Progenitor cell of endocrine pancreas (in vitro differentiated cells): ENCODE results near the gene PIK3R6. TPM values are rescaled to one million over a fixed set of nuclear protein-coding genes. Genes with fewer than 3 reads are reported as not detected.
"Not testable (repeated sequence)": the region's sequence is repeated elsewhere in the genome, so short reads cannot be mapped to it uniquely, and the experiment has no call there.

ENCODE experiments used
- DNase-seq: peaks from one replicate; pipeline ENCODE4 v3.0.0; 2021; ENCODE audit warnings: low spot score; ENCODE audit not compliant: unreplicated experiment
- H3K27ac Mint-ChIP-seq: 2 replicates; pipeline ENCODE4 v1.8.0; 2021; ENCODE audit warnings: mild to moderate bottlenecking, moderate library complexity, mixed read lengths
- H3K27me3 Mint-ChIP-seq: 2 replicates; pipeline ENCODE4 v1.8.0; 2021; ENCODE audit warnings: mixed read lengths
- H3K36me3 Mint-ChIP-seq: 2 replicates; pipeline ENCODE4 v1.8.0; 2022; ENCODE audit warnings: mixed read lengths; ENCODE audit not compliant: insufficient read depth
- H3K4me1 Mint-ChIP-seq: 2 replicates; pipeline ENCODE4 v1.8.0; 2021; ENCODE audit warnings: low read depth, mixed read lengths
- H3K4me3 Mint-ChIP-seq: 2 replicates; pipeline ENCODE4 v1.8.0; 2021; ENCODE audit warnings: low read depth, mild to moderate bottlenecking, moderate library complexity, mixed read lengths
- H3K9me3 Mint-ChIP-seq: 2 replicates; pipeline ENCODE4 v1.8.0; 2021; ENCODE audit warnings: low read depth, mixed read lengths
- total RNA-seq: library from RNA; stranded (reverse); gene quantifications from 2 replicates; pipeline ENCODE4 v1.2.1, GENCODE V29; 2021
- TF ChIP-seq, protein P1 (sequence below): fragments of 200-600 bp; sonication (generic); IDR thresholded peaks from one replicate; pipeline ENCODE4 v1.5.0; 2021; ENCODE audit warnings: antibody characterized with exemption, mild to moderate bottlenecking; ENCODE audit not compliant: unreplicated experiment

PIK3R6 gene
- total RNA-seq, 1 donor from 2014 or later: 0.07 TPM

DNA sequence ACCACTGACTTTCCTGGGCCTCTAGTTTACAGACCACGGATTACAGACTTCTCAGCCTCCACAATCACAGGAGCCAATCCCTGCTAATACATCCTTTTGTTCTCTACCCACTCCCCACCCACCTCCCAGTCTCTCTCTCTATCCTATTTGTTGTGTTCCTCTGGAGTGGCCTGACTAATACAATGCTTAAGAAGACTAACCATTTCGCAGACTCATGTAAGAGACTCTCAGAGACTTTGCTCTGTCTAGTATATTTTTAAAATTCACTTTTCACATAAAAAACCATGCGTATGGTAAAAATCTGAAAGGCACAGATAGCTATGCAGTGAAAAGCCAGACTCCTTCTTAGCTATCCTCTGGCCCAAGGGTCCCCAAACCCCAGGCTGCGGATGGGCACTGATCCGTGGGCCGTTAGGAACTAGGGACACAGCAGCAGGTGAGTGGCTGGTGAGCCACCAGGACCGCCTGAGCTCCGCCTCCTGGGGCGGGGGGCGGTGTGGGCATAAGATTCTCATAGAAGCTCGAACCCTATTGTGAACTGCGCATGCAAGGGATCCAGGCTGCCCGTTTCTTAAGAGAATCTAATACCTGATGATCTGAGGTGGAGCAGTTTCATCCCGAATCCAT, 7.6 kb downstream of the PIK3R6 start:
- no peaks in the 10 kb centered on the region for H3K36me3 Mint-ChIP-seq
- H3K27ac Mint-ChIP-seq: no peak overlapping the region
- H3K4me1 Mint-ChIP-seq: peaks cover 32% of the 10 kb centered on the region
- DNase-seq: no peak
- H3K9me3 Mint-ChIP-seq: no peaks in the 10 kb centered on the region
- H3K27me3 Mint-ChIP-seq: no peaks in the 10 kb centered on the region
- TF ChIP-seq, protein P1, sequence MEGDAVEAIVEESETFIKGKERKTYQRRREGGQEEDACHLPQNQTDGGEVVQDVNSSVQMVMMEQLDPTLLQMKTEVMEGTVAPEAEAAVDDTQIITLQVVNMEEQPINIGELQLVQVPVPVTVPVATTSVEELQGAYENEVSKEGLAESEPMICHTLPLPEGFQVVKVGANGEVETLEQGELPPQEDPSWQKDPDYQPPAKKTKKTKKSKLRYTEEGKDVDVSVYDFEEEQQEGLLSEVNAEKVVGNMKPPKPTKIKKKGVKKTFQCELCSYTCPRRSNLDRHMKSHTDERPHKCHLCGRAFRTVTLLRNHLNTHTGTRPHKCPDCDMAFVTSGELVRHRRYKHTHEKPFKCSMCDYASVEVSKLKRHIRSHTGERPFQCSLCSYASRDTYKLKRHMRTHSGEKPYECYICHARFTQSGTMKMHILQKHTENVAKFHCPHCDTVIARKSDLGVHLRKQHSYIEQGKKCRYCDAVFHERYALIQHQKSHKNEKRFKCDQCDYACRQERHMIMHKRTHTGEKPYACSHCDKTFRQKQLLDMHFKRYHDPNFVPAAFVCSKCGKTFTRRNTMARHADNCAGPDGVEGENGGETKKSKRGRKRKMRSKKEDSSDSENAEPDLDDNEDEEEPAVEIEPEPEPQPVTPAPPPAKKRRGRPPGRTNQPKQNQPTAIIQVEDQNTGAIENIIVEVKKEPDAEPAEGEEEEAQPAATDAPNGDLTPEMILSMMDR: no peak
- H3K4me3 Mint-ChIP-seq: no peak overlapping the region

DNA sequence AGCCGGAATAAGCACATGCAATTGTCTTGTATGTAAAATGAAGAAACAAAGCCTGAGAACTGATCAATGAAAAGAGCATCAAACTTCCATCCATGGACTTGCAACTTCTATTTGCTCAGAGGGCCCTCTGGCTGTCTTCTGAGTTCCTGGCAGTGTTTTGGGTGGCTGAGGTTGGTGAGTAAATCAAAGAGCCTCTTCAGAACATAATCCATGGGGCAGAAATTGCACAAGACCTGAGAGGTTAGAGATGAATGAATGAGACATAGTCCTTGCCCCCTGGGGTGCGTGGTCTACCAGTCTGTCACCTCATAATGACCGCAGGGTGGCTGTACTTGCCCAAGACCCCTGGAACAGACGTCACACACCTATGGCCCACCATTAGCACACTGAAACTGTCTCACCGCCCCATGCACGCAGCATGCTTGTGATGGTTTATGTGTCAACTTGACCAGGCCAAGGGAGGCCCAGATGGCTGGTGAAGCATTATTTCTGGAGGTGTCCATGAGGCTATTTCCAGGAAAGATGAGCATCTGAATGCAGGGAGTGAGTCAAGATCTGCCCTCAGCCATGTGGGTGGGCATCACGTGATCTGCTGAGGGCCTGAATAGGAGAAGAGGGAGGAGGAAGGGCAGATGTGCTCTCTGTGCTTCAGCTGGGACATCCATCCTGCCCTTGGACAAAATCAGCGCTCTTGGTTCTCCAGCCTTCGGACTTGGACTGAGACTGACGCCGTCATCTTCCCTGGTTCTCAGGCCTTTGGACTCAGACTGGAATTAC, 8.3 kb downstream of the PIK3R6 start:
- H3K27me3 Mint-ChIP-seq: no peaks in the 10 kb centered on the region
- peak overlapping the region; percentile 8 for H3K27ac Mint-ChIP-seq
- TF ChIP-seq, protein P1: no peak
- H3K4me1 Mint-ChIP-seq: peaks cover 32% of the 10 kb centered on the region
- H3K4me3 Mint-ChIP-seq: no peak overlapping the region
- DNase-seq: no peak
- no peaks in the 10 kb centered on the region for H3K9me3 Mint-ChIP-seq
- no peaks in the 10 kb centered on the region for H3K36me3 Mint-ChIP-seq

DNA sequence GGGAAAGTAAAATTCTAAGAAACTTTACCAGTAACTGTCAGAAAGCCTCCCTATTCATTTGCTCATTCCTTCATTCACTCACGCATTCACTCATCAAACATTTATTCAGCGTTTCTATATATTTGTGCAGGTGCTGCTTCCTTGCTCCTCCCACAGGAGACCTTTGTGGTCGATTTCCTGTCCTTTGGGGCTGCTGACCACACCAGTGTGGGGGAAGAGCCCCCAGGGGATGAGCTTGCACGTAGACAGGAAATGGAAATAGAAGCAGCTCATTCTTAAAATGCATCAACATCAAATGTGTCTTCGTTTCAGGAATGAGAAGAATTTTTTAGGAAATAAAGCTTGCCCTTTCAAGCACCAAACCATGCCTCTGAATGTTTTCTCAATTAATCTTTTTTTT, 9.6 kb downstream of the PIK3R6 start:
- no peak overlapping the region for H3K27ac Mint-ChIP-seq
- peaks cover 32% of the 10 kb centered on the region for H3K4me1 Mint-ChIP-seq
- H3K36me3 Mint-ChIP-seq: no peaks in the 10 kb centered on the region
- no peaks in the 10 kb centered on the region for H3K9me3 Mint-ChIP-seq
- no peaks in the 10 kb centered on the region for H3K27me3 Mint-ChIP-seq
- TF ChIP-seq, protein P1: no peak
- DNase-seq: no peak
- no peak overlapping the region for H3K4me3 Mint-ChIP-seq

DNA sequence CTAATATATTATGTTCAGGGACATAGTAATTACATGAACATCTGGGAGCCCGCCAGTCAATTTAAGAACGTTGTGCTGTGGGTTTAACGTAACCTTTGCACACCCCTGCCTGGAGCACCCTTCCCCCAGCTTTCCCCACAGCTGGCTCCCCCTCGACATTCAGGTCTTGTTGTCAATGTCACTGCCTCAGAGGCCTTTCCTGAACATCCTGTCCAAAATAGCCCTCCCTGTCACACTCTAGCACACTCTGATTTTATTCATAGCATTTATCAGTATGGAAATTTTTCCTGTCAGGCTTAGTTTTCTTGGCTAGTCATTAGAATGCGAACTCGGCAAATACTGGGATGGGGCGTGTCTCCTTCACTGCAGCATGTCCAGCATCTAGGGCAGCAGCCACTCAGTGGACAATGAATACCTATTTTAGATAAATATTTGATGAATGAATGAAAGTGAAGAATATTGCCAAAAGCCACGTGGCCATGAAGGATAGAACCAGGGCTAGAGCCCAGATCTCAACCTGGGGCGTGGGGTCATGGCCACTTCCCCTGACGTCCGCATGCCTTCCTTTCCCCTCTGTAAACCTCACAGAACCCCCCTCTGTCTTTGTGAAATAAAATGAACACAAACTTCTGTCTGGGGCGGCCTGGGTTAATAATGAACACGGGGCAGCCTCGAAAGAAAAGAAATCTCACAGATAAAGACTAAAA, 10.5 kb downstream of the PIK3R6 start:
- H3K27me3 Mint-ChIP-seq: no peaks in the 10 kb centered on the region
- peak overlapping the region; percentile 79 for H3K27ac Mint-ChIP-seq
- H3K9me3 Mint-ChIP-seq: no peaks in the 10 kb centered on the region
- no peak for DNase-seq
- TF ChIP-seq, protein P1: no peak
- peak overlapping the region; percentile 26 for H3K4me3 Mint-ChIP-seq
- no peaks in the 10 kb centered on the region for H3K36me3 Mint-ChIP-seq
- H3K4me1 Mint-ChIP-seq: peaks cover 31% of the 10 kb centered on the region

DNA sequence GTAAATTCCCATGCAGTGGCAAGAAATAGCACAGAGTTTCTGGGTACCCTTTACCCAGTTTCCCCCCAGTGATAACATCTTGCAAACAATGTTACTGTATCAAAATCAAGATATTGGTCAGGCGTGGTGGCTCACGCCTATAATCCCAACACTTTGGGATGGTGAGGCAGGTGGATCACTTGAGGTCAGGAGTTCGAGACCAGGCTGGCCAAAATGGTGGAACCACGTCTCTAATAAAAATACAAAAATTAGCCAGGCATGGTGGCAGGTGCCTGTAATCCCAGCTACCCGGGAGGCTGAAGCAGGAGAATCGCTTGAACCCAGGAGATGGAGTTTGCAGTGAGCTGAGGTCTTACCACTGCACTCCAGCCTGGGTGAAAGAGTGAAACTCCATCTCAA, 11.3 kb downstream of the PIK3R6 start:
- not testable (repeated sequence) for H3K9me3 Mint-ChIP-seq, H3K27me3 Mint-ChIP-seq, DNase-seq, H3K36me3 Mint-ChIP-seq, H3K27ac Mint-ChIP-seq, H3K4me3 Mint-ChIP-seq
- H3K4me1 Mint-ChIP-seq: peaks cover 28% of the 10 kb centered on the region
